ENCODE data around the gene EIF5A2. TPM values are rescaled to one million over a fixed set of nuclear protein-coding genes. Genes with fewer than 3 reads are reported as not detected.

Gene EIF5A2
- total and polyA plus RNA-seq, 12 donors: 0.94 to 11.2 (median 4.0) TPM

GRCh38 chr3:170839518-170840100 is 68.8 kb downstream of the EIF5A2 start:
- TF ChIP-seq CTCF (IDR thresholded peaks at IDR 0.05) (no peak), POLR2A (IDR thresholded peaks at IDR 0.05) (no peak)
- no peak for DNase-seq
- Histone ChIP-seq H3K4me3 (no peak overlapping the region), H3K27ac (no peak overlapping the region), H3K36me3 (replicated peaks in 1 of 2) (no peaks in the 10 kb centered on the region), H3K4me1 (replicated peaks in 1 of 2) (no peaks in the 10 kb centered on the region), H3K27me3 (peaks cover 4% of the 10 kb centered on the region), H3K9me3 (replicated peaks in 1 of 3) (no peaks in the 10 kb centered on the region)
- intact Hi-C loops (cut with DNase I): no loop called here
- 74 to 84% (median 78%) methylated on average over 3 of the region's 3 CpGs for WGBS, 4 donors

Other genes starting within 250 kb of the EIF5A2 start
- 10 to 100 TPM; 22.1 to 78.4 (median 45.4) TPM for gene RPL22L1, start 38.4 kb downstream of the EIF5A2 start, total RNA-seq
- gene RPL22L1, start 38.4 kb downstream of the EIF5A2 start, polyA plus RNA-seq: 100 to 1,000 TPM in 2 of 3 donors, 10 to 100 TPM in 1; 93.2 to 143 (median 128) TPM
- gene SLC2A2, start 118.1 kb upstream of the EIF5A2 start, total RNA-seq: under 1 TPM in 1 of 9 donors, not detected in 8; 0.22 TPM
- gene SLC2A2, start 118.1 kb upstream of the EIF5A2 start, polyA plus RNA-seq: not detected

All from adrenal gland (tissue), 12 donors.